Stimulated activated CD4-positive, alpha-beta T cell treated with anti-CD3 and anti-CD28 coated beads, Interleukin-12 subunit alpha, Interleukin-12 subunit beta, amount 100 ng/mL, for 48 hours (primary cell): ENCODE data around the gene LYSMD2.
A peak's percentile ranks its signal among the peaks of the same experiment; 100 is the strongest.
"Not testable (repeated sequence)": the region's sequence is repeated elsewhere in the genome, so short reads cannot be mapped to it uniquely, and the experiment has no call there.

Source experiments
- DNase-seq, 3 donors: peaks; one replicate each; pipeline ENCODE4 v3.0.0-alpha.2; 2020; ENCODE audit warnings: low read depth in 2 of 3, low spot score in 1 of 3

Gene LYSMD2, protein sequence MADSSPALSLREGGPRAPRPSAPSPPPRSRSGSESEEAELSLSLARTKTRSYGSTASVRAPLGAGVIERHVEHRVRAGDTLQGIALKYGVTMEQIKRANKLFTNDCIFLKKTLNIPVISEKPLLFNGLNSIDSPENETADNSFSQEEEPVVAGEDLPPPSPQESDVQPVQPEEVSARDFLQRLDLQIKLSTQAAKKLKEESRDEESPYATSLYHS

DNA sequence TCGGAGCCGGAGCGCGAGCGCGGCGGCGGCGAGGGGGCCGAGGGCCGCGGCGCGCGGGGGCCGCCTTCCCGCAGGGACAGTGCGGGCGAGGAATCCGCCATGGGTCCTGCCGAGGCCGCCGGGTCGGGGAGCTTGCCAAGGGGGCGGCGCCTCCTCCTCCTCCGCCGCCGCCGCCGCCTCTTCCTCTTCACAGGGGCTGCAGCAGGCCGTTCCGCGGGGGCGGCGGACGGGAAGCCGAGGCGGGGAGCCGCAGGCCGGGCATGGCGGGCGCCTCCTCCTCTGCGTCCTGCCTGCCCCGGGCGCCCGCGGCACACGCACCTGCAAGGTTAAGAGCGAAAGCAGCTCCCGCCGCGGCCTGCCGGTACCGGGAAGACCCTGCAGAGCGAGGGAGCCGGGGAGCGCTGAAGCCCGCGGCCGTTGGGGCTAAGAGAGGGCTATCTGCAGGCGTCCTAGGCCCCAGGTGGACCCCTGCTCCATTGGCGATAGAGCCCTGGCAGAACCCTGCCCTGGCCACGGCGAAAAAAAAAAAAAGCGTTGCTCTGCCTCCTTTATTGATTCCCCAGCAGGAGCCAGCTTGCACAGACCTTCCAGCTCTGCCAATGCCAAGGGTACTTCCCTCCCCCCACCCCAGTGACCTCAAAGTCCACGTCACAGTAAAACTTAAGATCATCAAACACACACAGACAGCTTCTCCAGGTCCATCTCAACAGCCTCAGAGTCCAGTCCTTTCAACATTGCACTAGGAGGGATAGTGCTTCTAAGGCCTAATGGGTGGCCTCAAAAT, at the start of gene LYSMD2:
TSS of gene LYSMD2 (minus strand) at position 134 of the 784 bp plus-strand sequence. CDS start at position 101, 33 bp downstream.
- peak in 2 of 3 donors; percentile 31 to 62 for DNase-seq

- not testable (repeated sequence) for DNase-seq
Observed at GRCh38 chr15:51787130-51787529, 49.7 kb upstream of the LYSMD2 start.

GRCh38 chr15:51783967-51784366, 46.5 kb upstream of the LYSMD2 start:
- no peak for DNase-seq

DNA sequence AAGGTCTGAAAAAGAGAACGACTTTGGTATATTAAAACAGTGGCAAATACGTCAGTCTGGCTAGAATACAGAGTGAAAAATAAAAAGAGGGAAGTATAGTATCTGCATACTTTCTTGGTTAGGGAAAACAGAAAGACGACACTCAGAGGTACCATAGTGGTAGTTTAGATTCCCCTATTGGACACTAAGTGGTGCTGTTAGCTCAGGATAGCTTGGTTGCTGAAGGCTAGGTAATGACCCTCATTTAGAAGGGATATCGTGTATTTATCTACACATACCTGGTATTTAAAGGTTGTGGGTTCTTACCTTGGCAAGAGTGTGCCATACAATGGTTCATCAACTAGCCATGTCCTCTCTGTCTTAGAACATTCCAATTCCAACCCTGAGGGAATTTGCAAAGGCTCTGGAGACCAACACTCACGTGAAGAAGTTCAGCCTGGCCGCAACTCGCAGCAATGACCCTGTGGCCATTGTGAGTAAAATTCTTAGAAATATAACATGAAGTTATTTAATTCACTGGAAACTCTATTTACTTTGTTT, 45.0 kb upstream of the LYSMD2 start:
- no peak for DNase-seq

DNA sequence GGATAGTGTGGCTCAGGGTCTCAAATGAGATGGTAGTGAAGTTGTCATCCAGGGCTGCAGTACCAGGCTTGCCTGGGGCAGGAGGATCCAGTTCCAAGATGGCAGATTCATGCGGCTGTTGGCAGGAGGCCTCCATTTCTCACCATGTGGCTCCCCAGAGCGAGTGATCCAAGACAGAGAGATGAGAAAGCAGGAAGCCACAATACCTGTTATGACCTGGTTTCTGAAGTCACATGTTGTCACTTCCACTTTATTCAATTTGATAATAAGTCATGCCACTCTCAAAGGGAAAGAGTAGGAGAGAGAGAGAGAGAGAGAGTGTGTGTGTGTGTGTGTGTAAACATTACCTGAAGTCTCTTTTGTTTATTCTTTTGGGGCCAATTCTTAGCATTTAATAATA, 44.1 kb upstream of the LYSMD2 start:
- no peak for DNase-seq

DNA sequence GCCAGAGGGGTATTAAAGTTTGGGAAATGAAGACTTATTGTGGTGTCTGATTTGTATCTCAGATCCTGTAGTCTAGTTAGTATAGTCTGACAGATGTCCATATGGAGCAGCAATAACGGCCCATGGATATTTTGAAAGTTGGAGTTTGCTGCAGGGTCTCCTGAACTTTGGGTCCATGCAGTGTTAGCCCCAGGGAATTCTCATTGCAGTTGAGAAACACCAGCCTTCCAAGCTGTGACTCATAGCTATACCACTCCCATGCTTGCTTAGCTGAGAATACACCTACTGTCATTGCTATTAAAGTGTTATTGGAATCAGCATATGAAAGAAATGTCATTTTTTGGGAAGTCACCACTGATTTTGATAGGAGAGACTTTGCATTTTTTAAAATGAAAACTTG, 43.2 kb upstream of the LYSMD2 start:
- DNase-seq: no peak

GRCh38 chr15:51776952-51777569, 39.6 kb upstream of the LYSMD2 start:
- DNase-seq: peak; percentile 31 to 71 (median 45)

DNA sequence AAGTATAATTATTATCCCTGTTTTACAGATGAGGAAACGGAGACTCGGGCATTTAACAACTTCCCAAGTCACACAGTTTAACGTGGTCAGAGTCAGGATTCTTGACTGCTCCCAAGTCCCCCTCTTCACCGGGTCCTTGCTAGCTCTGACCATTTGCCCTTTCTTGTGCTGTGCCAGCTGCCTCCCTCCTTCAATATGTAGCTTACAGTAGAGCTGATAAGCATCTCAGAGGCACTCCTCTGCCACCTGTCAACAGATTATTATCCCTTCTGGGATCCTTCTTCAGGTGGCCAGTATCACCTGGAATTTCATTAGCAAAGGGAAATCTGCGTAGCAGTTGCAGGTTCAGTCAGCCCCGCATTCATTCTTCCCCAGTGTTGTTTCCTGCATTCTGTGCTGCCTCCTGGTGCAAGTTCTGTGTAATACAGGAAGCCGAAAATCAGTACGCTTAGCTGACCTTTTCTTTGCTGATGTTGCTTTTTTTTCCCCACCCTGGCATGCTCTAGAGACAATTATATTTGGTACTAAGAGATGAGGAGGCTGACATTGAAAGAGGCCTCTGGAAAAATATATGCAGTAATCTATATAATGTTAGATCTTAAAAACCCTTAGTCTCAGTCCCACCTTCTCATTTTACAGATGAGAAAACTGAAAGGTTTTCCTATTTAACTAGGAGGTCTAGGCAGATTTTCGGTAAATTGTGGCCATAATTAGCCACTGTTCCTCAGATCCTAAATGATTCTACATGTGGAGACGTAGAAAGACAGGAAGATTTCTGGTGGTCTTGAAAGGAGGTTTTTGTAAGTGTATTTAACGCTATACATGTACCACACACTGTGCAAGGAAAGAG, 38.7 kb upstream of the LYSMD2 start:
- DNase-seq: peak; percentile 3 to 40 (median 15)

DNA sequence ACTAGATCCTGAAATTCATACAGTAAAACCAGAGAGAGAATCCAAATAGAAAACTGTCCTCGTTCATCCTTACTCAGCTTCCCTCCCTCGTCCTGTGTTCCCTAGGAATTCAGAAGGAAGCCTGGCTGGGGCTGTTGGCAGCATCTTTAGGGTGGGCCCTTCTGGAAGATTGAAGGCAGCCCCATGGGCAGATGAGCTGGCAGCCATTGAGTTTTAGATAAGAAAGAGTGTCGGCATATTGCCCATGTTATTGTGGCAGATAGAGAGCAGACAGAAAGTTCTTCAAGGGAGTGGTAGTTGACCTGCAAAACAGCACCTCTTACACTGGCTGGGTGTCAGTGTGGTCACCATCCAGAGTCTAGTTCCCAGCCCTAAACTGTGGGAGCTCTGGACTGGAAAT, 37.5 kb upstream of the LYSMD2 start:
- no peak for DNase-seq

DNA sequence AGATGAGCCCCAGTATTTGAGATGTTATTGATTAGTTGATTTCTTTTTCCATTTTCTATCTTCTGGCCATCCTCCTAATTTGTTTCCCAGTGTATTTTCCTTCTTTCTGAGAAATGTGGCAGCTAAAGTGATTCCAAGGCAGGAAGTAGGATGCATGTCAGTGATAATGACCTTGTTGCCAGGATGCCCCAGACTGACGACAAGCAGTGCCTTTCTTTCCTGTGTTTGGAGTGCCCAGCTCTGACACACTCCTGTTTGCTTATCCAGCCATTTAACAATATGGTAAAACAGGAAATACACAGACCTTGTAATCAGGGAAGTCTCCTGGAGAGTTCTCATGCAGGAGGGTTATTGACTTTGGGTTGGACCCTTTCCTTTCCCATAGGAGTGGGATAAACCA, 34.3 kb upstream of the LYSMD2 start:
- DNase-seq: no peak

GRCh38 chr15:51770902-51771301, 33.4 kb upstream of the LYSMD2 start:
- no peak for DNase-seq

DNA sequence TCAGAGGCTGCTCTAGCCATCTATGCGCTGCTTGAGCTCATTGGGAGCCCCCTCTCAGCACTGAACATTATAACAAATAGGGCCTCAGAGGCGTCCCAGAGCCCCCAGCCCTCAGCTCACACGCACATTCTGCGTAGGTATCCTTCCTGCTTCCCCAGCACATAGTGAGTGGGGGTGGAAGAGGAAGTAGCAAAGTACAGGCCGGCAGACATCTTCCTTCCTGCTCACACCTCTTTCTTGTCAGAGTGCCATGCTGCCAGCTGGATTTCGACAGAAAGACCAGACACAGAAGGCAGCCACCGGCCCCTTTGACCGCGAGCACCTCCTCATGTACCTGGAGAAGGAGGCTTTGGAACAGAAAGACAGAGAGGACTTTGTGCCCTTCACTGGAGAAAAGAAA, 30.6 kb upstream of the LYSMD2 start:
- no peak for DNase-seq

- no peak for DNase-seq
Observed at GRCh38 chr15:51766341-51766740, 28.9 kb upstream of the LYSMD2 start.

DNA sequence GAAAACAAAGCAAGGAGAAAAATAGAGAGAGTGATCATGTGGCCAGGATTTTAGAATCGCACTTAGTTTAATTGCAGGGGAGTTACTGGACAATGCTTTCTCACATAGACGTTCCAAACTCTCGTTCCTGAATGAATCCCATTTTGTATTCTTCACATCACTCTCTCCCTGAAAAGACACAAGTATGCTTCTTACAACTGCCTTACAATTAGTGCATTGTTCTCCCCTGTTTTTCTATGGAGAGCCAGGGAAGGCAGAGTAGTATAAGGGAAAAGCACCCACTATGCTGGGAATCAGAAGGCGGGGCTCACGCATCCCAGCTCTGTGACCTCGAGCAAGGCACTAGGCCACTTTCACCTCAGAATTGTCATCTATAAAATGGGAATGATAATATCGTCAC, 28.3 kb upstream of the LYSMD2 start:
- DNase-seq: no peak

DNA sequence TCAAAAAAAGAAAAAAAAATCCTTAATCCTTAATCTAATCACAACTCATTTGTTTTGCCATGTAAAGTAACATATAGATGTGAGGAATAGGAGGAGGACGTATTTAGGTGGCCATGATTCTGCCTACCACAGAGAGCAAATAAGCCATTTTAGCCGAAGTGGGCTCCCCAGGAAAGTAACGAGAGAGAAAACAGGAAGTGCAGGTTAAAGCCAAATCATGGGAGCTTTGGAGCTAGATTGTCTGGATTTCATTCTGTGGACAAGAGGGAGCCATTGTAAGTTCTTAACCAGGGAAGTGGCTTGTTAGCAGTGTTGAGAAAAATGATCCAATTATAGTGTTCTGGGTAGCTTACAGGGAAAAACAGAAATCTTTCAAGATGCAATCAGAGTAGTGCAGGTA, 23.4 kb upstream of the LYSMD2 start:
- DNase-seq: no peak

GRCh38 chr15:51759557-51760070, 22.2 kb upstream of the LYSMD2 start:
- no peak for DNase-seq

GRCh38 chr15:51758645-51759044, 21.2 kb upstream of the LYSMD2 start:
- no peak for DNase-seq

DNA sequence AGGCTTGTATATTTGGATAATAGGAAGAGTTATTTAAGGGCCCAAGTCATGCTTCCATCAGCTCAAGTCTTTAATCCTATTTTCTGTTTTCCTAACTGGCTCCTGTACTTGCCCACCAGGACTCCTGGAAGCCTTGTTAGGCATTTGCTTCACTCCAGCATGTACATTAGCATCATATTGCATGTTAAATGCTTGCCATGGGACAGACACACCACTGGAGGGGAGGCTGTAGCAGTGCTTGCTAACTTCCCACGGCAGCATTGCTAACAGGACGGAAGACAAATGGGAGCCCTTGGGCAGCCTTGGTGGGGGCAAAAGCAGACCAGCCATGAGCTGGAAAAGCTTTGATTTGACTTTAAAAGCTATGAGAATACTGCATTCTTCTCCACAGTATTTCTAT, 20.0 kb upstream of the LYSMD2 start:
- no peak for DNase-seq

DNA sequence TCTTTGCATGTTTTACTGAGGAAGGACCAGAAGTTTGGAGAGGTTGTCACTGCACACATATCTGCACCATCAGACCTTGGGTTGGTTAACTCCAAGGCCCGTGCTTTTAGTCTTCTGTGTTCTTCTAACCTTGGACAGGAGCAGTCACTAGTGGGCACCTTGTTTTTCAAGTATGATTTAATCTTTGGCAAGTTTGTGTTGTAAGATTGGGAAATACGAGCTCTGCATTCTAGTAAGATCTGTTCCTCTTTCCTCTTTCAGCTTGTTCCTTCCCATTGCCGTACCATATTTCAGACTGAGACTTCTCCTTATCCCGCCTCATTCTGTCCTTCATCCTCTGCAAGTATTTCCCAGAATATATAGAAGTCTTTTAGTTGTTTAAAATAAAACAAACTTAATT, 19.0 kb upstream of the LYSMD2 start:
- DNase-seq: no peak

DNA sequence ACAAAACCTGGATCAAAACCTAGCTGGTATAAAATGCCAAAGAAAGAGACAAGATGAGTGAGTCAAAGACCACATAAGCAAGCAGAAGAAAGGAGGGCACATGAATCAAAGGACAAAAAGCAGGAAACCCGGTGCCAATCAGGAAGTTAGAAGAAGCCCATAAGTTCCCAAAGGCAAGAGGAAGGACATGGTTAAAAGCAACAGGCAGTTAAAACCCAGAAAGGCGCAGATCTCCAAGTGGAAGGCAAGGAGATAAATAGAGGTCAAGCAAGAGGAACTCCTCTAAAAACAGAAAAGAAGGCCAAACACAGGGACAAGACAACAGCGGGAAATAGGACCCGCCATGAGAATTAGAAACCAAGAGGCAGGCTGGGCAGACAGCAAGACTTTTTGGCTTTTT, 18.3 kb upstream of the LYSMD2 start:
- DNase-seq: no peak

- DNase-seq: no peak
Observed at GRCh38 chr15:51754267-51754666, 16.8 kb upstream of the LYSMD2 start.
